ENCODE results near the gene LENG8.

DNA sequence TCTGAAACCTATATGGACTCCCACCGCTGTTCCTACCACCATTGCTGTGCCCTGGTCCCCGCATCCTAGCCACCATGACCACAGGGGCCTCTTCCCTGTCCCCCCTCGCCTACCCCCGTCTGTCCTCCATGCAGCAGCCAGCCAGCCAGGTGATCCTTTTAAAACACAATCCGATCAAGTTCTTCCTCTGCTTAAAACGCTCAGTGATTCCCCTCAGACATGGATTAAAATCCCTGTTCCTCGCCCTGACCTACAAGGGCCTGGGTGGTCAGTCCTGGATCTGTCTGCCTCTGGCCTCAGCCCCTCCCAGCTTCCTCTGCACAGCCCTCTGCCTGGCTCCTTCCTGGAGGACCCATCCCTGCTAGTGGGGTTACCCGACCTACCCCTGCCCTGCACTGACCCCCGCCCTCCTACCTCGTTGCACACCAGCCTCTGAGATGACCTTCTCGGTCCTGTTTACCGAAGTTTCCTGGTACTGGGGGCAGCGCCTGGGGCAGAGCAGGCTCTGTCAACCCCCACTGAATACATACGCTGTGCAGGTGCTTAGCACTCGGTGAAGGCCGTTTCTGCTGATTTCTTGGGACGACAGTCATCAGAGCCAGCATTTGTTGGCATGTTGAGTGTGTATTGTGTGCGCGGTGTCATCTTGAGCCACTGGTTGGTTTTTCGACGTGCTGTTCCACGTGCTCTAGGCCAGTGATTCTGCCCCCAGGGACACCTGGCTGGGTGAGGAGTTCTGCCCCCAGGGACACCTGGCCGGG is 14.7 kb upstream of the LENG8 start:
- no peak for TF ChIP-seq GATA2 (IDR thresholded peaks at IDR 0.05; ENCODE audit: low read depth, low read length)
- no peak for TF ChIP-seq GATA3 (IDR thresholded peaks at IDR 0.05; ENCODE audit: low read depth, low read length)

Data from SH-SY5Y (cell line).